SK-MEL-5 (cell line): Measurements from ENCODE around the gene PPIH. TPM values are rescaled to one million over a fixed set of nuclear protein-coding genes. Genes with fewer than 3 reads are reported as not detected.
A peak's percentile ranks its signal among the peaks of the same experiment; 100 is the strongest.
"Not testable (repeated sequence)": the region's sequence is repeated elsewhere in the genome, so short reads cannot be mapped to it uniquely, and the experiment has no call there.

Source experiments
- DNase-seq: peaks from one replicate; pipeline ENCODE4 v3.0.0-alpha.2; 2016; ENCODE audit warnings: low read depth, low spot score
- in situ Hi-C: cut with HindIII; loops from 2 replicates; pipeline ENCODE4 v1.10.0; 2016; ENCODE audit warnings: low sequenced_read_pairs, high pct_unique_total_duplicates, low pct_unique_long_range_greater_than_20kb
- polyA plus RNA-seq, 2 experiments: library from polyadenylated mRNA; depleted of rRNA; stranded (reverse); fragments of >200 nt; gene quantifications; 2 replicates each; pipeline ENCODE4 v1.2.3, GENCODE V29; 2015
- total RNA-seq: library from RNA; depleted of rRNA; stranded (reverse); fragments of >200 nt; shearing (Covaris generic); gene quantifications from 2 replicates; pipeline ENCODE4 v1.2.3, GENCODE V29; 2014; rRNA removed

Gene PPIH
- 25.8 and 30.3 TPM in 2 replicates for total RNA-seq
- 25.1 and 40.2 TPM in 2 replicates for polyA plus RNA-seq (2015; cell fraction: cytosol; rRNA removed)
- polyA plus RNA-seq (2015; cell fraction: nucleus; rRNA removed) = 29.6 and 29.9 TPM in 2 replicates

GRCh38 chr1:42657981-42658876, at the start of gene PPIH:
Gene PPIH (plus strand): TSS chr1:42658423. CDS start chr1:42658447, 24 bp downstream.
- DNase-seq = peak; percentile 90
- in situ Hi-C loops = no loop called here

- DNase-seq = no peak
- in situ Hi-C loops = no loop called here
Measured at GRCh38 chr1:42613803-42614131, 44.5 kb upstream of the PPIH start.

- DNase-seq = no peak
- in situ Hi-C loops = no loop called here
Measured at GRCh38 chr1:42618866-42619265, 39.4 kb upstream of the PPIH start.

GRCh38 chr1:42620307-42620706, 37.9 kb upstream of the PPIH start:
- in situ Hi-C loops = no loop called here
- DNase-seq = no peak

- in situ Hi-C loops, DNase-seq: not testable (repeated sequence)
Measured at GRCh38 chr1:42621180-42621579, 37.0 kb upstream of the PPIH start.

- in situ Hi-C loops, DNase-seq: not testable (repeated sequence)
Measured at GRCh38 chr1:42627205-42627604, 31.0 kb upstream of the PPIH start.

GRCh38 chr1:42639116-42639515, 19.1 kb upstream of the PPIH start:
- no peak for DNase-seq
- in situ Hi-C loops = no loop called here

- DNase-seq = no peak
Measured at GRCh38 chr1:42646056-42646455, 12.2 kb upstream of the PPIH start.

GRCh38 chr1:42657201-42657600, 1.0 kb upstream of the PPIH start:
- in situ Hi-C loops = no loop called here
- DNase-seq = no peak

More at GRCh38 chr1:42646056-42646455, 12.2 kb upstream of the PPIH start:
- in situ Hi-C loops = no loop called here

- in situ Hi-C loops = no loop called here
- no peak for DNase-seq
Measured at GRCh38 chr1:42658877-42659337, 684 bp downstream of the PPIH start.

GRCh38 chr1:42660907-42661500, 2.8 kb downstream of the PPIH start:
- in situ Hi-C loops = no loop called here
- DNase-seq = no peak

GRCh38 chr1:42669936-42670335, 11.7 kb downstream of the PPIH start:
- DNase-seq = no peak
- in situ Hi-C loops = no loop called here

GRCh38 chr1:42670425-42670824, 12.2 kb downstream of the PPIH start:
- no peak for DNase-seq
- in situ Hi-C loops = no loop called here

GRCh38 chr1:42674214-42674613, 16.0 kb downstream of the PPIH start:
- in situ Hi-C loops = no loop called here
- no peak for DNase-seq

GRCh38 chr1:42674682-42675081, 16.5 kb downstream of the PPIH start:
- no peak for DNase-seq
- in situ Hi-C loops = no loop called here

GRCh38 chr1:42675467-42675866, 17.2 kb downstream of the PPIH start:
- DNase-seq = no peak
- in situ Hi-C loops = no loop called here

- no peak for DNase-seq
- in situ Hi-C loops = no loop called here
Measured at GRCh38 chr1:42676534-42677087, 18.4 kb downstream of the PPIH start.

GRCh38 chr1:42679364-42679983, 21.3 kb downstream of the PPIH start:
- no peak for DNase-seq
- in situ Hi-C loops = no loop called here
